Mucosa of stomach (tissue), 1 donor: ENCODE results near the gene MAGI3.

Experiments
- H3K27me3 ChIP-seq: one replicate; pipeline ENCODE4 v1.7.0; 2013; ENCODE audit warnings: mild to moderate bottlenecking, low read length; ENCODE audit not compliant: control insufficient read depth, insufficient read depth
- H3K36me3 ChIP-seq: one replicate; pipeline ENCODE4 v1.7.0; 2013; ENCODE audit warnings: low read length; ENCODE audit not compliant: control insufficient read depth, insufficient read depth
- H3K4me1 ChIP-seq: one replicate; pipeline ENCODE4 v1.7.0; 2013; ENCODE audit warnings: mild to moderate bottlenecking, low read length; ENCODE audit not compliant: control insufficient read depth, insufficient read depth
- H3K4me3 ChIP-seq: one replicate; pipeline ENCODE4 v1.7.0; 2013; ENCODE audit warnings: low read length
- H3K9ac ChIP-seq: one replicate; pipeline ENCODE4 v1.7.0; 2013; ENCODE audit warnings: mild to moderate bottlenecking, low read length, moderate library complexity
- H3K9me3 ChIP-seq: one replicate; pipeline ENCODE4 v1.7.0; 2013; ENCODE audit warnings: mild to moderate bottlenecking, low read length, moderate library complexity; ENCODE audit not compliant: control insufficient read depth
- donor health status: Pancreatic carcinoma.

Gene MAGI3

DNA sequence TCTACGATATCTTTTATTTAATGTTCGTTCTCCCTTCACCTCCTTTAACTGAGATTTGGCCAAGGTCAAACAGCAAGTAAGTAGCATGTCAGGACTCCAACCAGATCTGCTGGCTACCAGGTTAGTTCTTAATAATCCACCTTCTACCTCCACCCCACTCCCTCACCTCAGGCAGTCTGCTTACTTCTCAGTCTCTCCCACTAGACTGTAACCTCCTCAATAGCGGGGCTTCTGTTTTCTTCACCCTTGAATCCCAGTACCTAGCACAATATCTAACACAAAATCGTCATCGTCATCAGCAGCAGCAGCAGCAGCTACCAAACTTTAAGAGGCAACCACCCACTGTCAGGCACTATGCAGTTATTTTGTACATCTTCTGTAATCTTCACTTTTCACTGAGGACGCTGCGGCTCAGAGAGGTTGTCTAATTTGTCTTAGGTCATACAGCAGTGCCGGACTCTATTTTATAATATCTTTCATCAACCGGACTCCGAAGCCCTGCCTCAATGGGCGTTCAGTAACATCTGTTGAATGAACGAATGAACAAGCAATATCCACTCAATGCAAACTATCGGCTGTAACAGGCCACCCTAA lies 859 bp upstream of the MAGI3 start:
- H3K27me3 ChIP-seq: no peaks in the 10 kb centered on the region
- no peaks in the 10 kb centered on the region for H3K4me1 ChIP-seq
- peak overlapping the region; percentile 60 for H3K4me3 ChIP-seq
- H3K36me3 ChIP-seq: no peaks in the 10 kb centered on the region
- peak overlapping the region; percentile 86 for H3K9ac ChIP-seq
- no peaks in the 10 kb centered on the region for H3K9me3 ChIP-seq

DNA sequence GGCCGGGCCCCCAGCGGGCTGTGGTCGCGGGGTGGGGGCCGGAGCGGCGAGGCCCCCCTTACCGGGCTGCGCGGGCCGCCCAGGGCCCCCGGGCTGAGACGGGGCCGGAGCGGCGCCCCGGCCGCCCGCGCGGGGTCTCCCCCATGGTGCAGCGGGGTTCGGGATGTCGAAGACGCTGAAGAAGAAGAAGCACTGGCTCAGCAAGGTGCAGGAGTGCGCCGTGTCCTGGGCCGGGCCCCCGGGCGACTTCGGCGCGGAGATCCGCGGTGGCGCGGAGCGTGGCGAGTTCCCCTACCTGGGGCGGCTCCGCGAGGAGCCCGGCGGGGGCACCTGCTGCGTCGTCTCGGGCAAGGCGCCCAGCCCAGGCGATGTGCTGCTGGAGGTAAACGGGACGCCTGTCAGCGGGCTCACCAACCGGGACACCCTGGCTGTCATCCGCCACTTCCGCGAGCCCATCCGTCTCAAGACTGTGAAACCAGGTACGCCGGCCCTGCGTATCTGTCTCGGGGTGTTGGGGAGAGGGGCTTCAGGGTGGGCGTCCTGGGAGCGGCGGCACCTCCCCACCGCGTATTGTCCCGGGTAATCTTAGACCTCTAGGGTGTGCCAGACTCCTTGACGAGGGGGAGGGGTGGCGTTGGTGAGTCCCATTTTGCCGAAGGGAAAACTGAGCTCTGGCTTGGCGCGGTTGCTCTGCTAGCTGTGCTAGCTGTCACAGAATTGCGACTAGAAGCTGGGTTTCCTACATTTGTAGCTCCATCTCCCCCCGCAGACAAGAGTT lies 745 bp downstream of the MAGI3 start:
- H3K36me3 ChIP-seq: no peaks in the 10 kb centered on the region
- peak overlapping the region; percentile 100 for H3K4me3 ChIP-seq
- H3K9ac ChIP-seq: peak overlapping the region; percentile 86

DNA sequence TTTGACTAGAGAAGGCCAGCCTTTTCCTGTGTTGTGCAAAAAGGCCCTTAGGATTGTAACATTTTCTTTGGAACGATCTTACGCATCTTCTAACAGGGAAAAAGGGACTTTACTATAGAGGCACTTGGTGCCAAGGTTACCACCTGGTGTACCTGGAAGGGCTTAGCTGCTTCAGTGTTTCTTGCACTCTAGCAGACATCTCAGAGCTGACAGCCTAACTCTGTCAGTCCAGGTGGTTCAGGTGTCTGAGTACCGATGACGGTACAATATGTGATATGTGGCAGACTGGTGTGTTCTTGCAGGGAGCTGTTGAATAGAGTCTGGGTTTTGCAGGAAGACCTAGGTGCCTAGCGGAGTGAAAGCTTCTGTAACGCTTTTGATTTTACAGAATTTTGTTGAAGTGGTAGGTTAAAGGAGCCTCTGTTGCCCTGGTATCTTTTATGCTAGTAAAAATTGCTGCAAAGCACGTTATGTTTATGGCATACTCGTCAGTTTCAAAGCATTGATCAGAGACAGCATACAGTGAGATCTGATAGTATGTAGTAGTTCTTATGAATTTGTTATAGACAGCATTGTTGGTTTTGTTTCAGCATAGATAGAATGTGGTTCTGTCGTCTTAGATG lies 1.4 kb downstream of the MAGI3 start:
- H3K9me3 ChIP-seq: no peaks in the 10 kb centered on the region
- peaks cover 9% of the 10 kb centered on the region for H3K4me1 ChIP-seq
- H3K27me3 ChIP-seq: no peaks in the 10 kb centered on the region
- peak overlapping the region; percentile 86 for H3K9ac ChIP-seq
- H3K36me3 ChIP-seq: no peaks in the 10 kb centered on the region
- peak overlapping the region; percentile 100 for H3K4me3 ChIP-seq

More for the DNA sequence above, 745 bp downstream of the MAGI3 start:
- Histone ChIP-seq H3K9me3 (no peaks in the 10 kb centered on the region), H3K4me1 (peaks cover 3% of the 10 kb centered on the region), H3K27me3 (no peaks in the 10 kb centered on the region)

DNA sequence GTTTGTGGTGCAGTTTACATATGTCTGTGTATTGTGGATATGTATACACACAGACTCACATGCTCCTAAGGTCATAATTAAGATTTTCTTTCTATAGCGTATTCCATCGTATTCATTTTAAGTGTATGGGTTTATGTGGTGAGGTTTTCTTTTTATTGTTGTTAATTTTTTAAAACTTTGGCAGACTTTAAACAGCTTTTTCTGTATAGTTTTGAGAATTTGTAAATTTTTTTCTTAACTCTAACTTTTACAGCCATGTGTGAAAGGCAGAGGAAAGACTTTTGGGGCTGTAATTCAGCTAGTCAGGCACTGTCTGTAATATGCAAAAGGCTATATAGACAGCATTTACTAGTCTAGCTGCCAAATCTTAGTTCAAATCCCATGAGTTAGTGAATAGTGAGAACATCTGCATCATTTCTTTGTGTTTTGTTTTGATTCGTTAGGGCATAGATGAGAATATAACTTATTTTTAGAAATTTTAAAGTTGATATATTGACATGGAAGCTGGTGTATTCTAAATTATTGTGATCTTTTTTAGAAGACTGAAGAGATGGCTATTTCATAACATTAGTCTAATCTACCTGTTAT lies 2.3 kb downstream of the MAGI3 start:
- Histone ChIP-seq H3K9me3 (no peaks in the 10 kb centered on the region), H3K27me3 (no peaks in the 10 kb centered on the region), H3K36me3 (no peaks in the 10 kb centered on the region), H3K9ac (peak overlapping the region; percentile 86), H3K4me1 (peaks cover 12% of the 10 kb centered on the region), H3K4me3 (no peak overlapping the region)

DNA sequence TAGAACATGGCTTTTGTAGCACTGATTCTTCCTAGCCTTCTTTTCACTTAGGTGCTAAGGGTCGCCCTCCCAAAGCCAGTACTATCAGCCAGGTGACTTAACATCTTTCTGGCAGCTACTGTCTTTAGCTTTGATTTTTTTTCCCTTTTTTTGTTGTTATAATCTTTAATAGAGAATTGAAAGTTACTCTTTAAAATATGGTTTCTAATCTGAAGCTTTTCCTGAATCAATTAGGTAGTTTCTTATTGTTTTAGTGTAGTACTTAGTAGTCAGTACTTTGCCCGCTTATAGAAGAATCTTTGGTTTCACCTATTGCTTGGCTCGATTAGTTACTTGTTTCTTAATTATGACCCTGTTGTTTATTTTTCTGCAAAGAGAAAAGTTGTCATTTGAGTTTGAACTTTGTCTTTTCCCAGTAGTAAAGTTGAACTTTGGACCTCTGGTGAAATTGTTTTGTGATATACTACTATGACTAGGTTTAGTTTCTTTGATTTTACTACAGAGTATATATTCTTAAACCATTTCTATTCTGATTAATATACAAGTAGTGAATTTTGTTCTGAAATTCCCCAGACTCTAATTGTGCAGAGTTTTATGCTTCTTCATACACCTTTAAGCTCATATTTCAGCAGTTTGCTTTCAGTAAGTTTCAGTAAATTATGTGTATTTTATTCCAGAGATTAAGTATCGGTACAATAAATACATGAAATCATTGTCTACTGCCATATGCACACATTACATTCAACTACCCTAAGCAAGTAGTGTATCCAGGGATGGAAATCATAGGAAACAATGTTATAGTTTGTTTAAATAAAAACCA lies 3.9 kb downstream of the MAGI3 start:
- no peaks in the 10 kb centered on the region for H3K27me3 ChIP-seq
- H3K4me3 ChIP-seq: no peak overlapping the region
- H3K9ac ChIP-seq: peak overlapping the region; percentile 33

DNA sequence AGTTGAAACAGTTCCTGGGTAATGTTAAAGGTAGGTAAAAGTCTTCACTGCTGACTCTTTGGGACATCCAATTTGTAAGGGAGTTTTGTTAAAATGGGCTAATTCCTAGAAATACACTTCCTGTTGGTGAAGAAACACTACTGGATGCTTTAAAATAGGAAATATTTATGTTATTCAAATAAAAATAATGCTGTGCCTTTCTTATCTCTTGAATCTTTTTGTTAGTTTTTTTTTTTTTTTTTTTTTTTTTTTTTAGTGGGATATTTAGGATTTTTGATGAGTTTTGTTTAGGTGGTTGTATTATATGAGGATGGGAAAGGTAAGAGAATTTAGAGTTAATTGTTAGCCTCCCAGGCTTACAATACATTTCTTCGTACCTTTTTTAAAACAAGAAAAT lies 4.5 kb downstream of the MAGI3 start:
- H3K36me3 ChIP-seq: no peaks in the 10 kb centered on the region
- no peaks in the 10 kb centered on the region for H3K27me3 ChIP-seq
- no peak overlapping the region for H3K9ac ChIP-seq
- H3K4me3 ChIP-seq: no peak overlapping the region
- peaks cover 25% of the 10 kb centered on the region for H3K4me1 ChIP-seq
- no peaks in the 10 kb centered on the region for H3K9me3 ChIP-seq

More for the DNA sequence above, 3.9 kb downstream of the MAGI3 start:
- no peaks in the 10 kb centered on the region for H3K36me3 ChIP-seq
- peaks cover 24% of the 10 kb centered on the region for H3K4me1 ChIP-seq
- H3K9me3 ChIP-seq: no peaks in the 10 kb centered on the region

DNA sequence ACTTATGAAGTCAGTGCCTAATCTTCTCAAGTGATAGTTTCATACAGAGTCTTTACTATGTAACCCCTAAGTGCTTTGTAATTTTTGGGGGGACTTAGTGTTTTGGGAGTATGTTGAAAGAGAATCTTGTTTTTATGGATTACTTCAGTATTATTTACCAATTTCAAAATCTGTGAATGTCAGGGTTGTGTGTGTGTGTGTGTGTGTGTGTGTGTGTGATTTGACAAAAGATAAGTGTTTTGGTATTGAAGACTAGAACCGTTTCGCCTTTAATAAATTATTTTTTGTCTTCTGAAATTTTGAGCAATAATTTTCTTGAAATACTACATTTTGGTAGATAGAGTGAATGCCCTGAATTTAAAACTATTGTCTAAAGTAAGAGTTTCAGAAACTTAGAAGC lies 5.8 kb downstream of the MAGI3 start:
- Histone ChIP-seq H3K36me3 (no peaks in the 10 kb centered on the region), H3K9ac (no peak overlapping the region), H3K4me1 (peaks cover 25% of the 10 kb centered on the region), H3K27me3 (no peaks in the 10 kb centered on the region), H3K9me3 (no peaks in the 10 kb centered on the region), H3K4me3 (no peak overlapping the region)

DNA sequence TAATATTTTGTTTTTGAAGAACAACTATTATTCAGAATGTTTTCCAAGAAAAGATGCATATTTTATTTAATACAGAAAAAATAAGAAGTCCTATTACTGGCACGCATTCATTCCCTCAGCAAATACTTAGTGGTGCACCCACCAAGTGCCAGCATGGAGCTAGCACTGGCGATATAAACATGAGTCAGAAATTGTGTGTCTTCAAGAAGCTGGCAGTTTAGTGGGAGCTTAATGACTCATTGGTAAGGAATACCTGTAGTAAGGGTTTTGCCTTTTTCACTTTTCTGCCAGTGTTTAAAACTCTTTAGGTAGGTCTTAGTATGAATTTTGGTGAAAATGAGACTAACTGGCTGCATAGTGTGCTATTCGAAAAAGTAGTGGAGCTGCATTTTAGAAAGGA lies 6.3 kb downstream of the MAGI3 start:
- H3K36me3 ChIP-seq: no peaks in the 10 kb centered on the region
- H3K27me3 ChIP-seq: no peaks in the 10 kb centered on the region
- no peak overlapping the region for H3K4me3 ChIP-seq
- H3K9me3 ChIP-seq: no peaks in the 10 kb centered on the region
- no peak overlapping the region for H3K9ac ChIP-seq
- peaks cover 25% of the 10 kb centered on the region for H3K4me1 ChIP-seq

DNA sequence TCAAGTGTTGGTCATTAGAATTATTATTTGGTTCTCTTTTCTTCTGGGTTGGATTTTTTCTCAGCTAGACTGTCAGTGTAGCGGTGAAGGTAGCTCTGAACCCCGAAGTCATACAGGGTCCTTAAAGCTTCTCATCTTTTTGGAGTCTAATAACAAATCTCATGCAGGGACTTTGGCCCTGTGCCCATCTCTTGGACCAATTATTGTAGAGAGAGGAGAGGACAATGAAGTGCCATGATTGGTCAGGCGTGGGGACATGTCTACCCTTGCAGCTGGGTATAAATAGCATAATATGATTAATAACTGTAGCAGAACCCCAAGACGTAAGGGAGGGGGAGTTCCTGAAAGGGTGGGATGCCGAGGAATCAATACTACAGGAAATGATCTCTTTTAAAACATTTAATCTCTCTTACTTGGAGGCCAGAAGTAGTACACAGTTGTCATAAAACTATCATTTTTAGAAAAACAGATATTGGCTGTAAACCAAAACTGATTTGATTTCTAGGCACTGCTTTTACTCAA lies 8.8 kb downstream of the MAGI3 start:
- no peaks in the 10 kb centered on the region for H3K36me3 ChIP-seq
- H3K9me3 ChIP-seq: no peaks in the 10 kb centered on the region
- no peak overlapping the region for H3K9ac ChIP-seq
- peaks cover 25% of the 10 kb centered on the region for H3K4me1 ChIP-seq
- no peaks in the 10 kb centered on the region for H3K27me3 ChIP-seq
- no peak overlapping the region for H3K4me3 ChIP-seq

DNA sequence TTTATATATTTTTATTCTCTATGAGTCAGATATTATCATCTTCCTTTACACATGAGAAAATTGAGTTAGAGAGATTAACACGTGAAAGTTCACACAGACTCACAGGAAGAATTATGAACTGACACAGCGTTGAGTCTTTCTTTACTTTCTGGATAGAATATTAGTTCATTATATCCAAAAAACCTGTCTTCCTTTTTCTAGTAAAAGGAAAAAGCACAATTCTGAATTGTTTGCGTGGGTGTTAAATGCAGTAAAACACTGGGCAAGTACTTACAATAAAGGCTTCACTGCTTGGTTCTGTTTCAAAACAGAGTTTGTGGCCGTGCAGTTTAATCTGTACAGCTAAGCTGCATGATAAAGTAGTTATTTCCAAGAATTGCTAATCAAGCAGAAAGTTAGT lies 10.8 kb downstream of the MAGI3 start:
- Histone ChIP-seq H3K9me3 (no peaks in the 10 kb centered on the region), H3K27me3 (no peaks in the 10 kb centered on the region), H3K4me3 (no peak overlapping the region), H3K9ac (no peak overlapping the region), H3K36me3 (no peaks in the 10 kb centered on the region), H3K4me1 (peaks cover 22% of the 10 kb centered on the region)

DNA sequence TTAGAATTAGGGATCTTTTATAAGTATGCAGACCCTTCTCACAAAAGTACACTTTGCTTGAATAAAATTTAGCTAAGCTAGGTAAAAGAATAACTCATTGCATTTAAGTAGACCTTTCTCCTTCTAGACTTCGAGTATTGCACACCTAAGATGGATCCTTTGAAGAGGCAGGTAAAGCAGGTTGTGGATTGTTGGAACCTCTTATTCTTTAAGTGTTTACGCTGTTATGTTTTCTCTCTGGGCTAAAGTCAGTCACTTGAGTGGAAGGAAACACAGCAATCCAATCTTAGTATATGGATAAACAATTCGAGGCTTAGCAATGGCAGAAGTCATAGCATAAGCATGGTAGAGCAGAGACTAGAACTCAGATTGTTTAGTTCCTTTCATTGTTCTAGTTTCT lies 11.4 kb downstream of the MAGI3 start:
- Histone ChIP-seq H3K9me3 (no peaks in the 10 kb centered on the region), H3K9ac (no peak overlapping the region), H3K36me3 (no peaks in the 10 kb centered on the region), H3K4me3 (no peak overlapping the region), H3K27me3 (no peaks in the 10 kb centered on the region), H3K4me1 (peaks cover 16% of the 10 kb centered on the region)
